H1 (cell line): ENCODE measurements around the gene XPNPEP1. TPM values are rescaled to one million over a fixed set of nuclear protein-coding genes. Genes with fewer than 3 reads are reported as not detected.

Experiments used
- CTCF ChIA-PET: fragments of 300-600 bp; sonication (Branson Sonifier 250); formaldehyde crosslinking; loops from one replicate; lab custom pipeline; 2021; ENCODE audit not compliant: partially characterized antibody; lab: Charles Lee
- POLR2A ChIA-PET: fragments of 300-600 bp; sonication (Branson Sonifier 250); formaldehyde crosslinking; loops from one replicate; lab custom pipeline; 2021; ENCODE audit warnings: inconsistent platforms; ENCODE audit not compliant: partially characterized antibody; lab: Charles Lee
- DNase-seq, 2 experiments: peaks; one replicate each; pipeline versions ENCODE4 v3.0.0 to v3.0.0-alpha.2; 2010 to 2022; ENCODE audit warnings: low spot score in 2 of 2, low read depth in 1 of 2, mixed read lengths in 1 of 2
- FAIRE-seq: peaks from 2 replicates; lab custom pipeline; 2011; peaks lifted over from hg19 to GRCh38; lab: Jason Lieb, UNC
- H2AFZ ChIP-seq: 2 replicates; pipeline ENCODE4 v1.8.1; 2012; ENCODE audit warnings: low read length, inconsistent platforms
- H2AK5ac ChIP-seq: 2 replicates; pipeline ENCODE4 v1.6.1; 2013; ENCODE audit warnings: low read depth, low read length
- H2BK120ac ChIP-seq: replicated peaks from 2 replicates; pipeline ENCODE3; 2013; ENCODE audit warnings: low read depth, low read length, inconsistent platforms
- H2BK12ac ChIP-seq: 2 replicates; pipeline ENCODE4 v1.6.1; 2013; ENCODE audit warnings: low read depth, low read length
- H2BK15ac ChIP-seq: 2 replicates; pipeline ENCODE4 v1.6.1; 2013; ENCODE audit warnings: low read length
- H2BK20ac ChIP-seq: 2 replicates; pipeline ENCODE4 v1.6.1; 2013; ENCODE audit warnings: low read length
- H2BK5ac ChIP-seq: 2 replicates; pipeline ENCODE4 v1.6.1; 2013; ENCODE audit warnings: low read depth, low read length
- H3K14ac ChIP-seq: 2 replicates; pipeline ENCODE4 v1.6.1; 2013; ENCODE audit warnings: inconsistent platforms; ENCODE audit not compliant: insufficient read length
- H3K18ac ChIP-seq: 2 replicates; pipeline ENCODE4 v1.6.1; 2013; ENCODE audit warnings: low read length; ENCODE audit errors: extremely low read depth
- H3K23ac ChIP-seq: 2 replicates; pipeline ENCODE4 v1.6.1; 2013; ENCODE audit warnings: inconsistent platforms; ENCODE audit not compliant: insufficient read length
- H3K23me2 ChIP-seq: 2 replicates; pipeline ENCODE4 v1.6.1; 2013; ENCODE audit warnings: low read depth, low read length
- H3K27ac ChIP-seq: 2 replicates; pipeline ENCODE4 v1.6.1; 2011; ENCODE audit warnings: low read depth, low read length, inconsistent platforms
- H3K27me3 ChIP-seq, 4 experiments: replicated peaks in 1 of 4; 1 replicate in 1 of 4; 2 replicates in 3 of 4; pipeline versions ENCODE4 v1.6.1 to v1.8.1; 2011 to 2013; ENCODE audit warnings: low read length in 3 of 4, mild to moderate bottlenecking in 3 of 4, inconsistent platforms in 2 of 4, mixed read lengths in 2 of 4, moderate library complexity in 1 of 4; ENCODE audit not compliant: control insufficient read depth in 3 of 4, insufficient read depth in 3 of 4; ENCODE audit errors: extremely low read depth in 1 of 4
- H3K36me3 ChIP-seq, 4 experiments: 2 replicates each; pipeline versions ENCODE4 v1.6.1 to v1.8.1; 2011 to 2013; ENCODE audit warnings: mild to moderate bottlenecking in 4 of 4, low read length in 3 of 4, moderate library complexity in 2 of 4, control low read depth in 1 of 4, inconsistent platforms in 1 of 4; ENCODE audit not compliant: insufficient read depth in 4 of 4, control insufficient read depth in 2 of 4
- H3K4ac ChIP-seq: replicated peaks from 2 replicates; pipeline ENCODE3; 2013; ENCODE audit warnings: low read length, low read depth, mixed read lengths, inconsistent platforms; ENCODE audit not compliant: insufficient read length
- H3K4me1 ChIP-seq, 4 experiments: replicated peaks in 1 of 4; 1 replicate in 1 of 4; 2 replicates in 3 of 4; pipeline versions ENCODE4 v1.6.1 to v1.8.1; 2011 to 2013; ENCODE audit warnings: low read length in 3 of 4, inconsistent platforms in 2 of 4, mixed read lengths in 1 of 4; ENCODE audit not compliant: insufficient read depth in 4 of 4, control insufficient read depth in 3 of 4
- H3K4me2 ChIP-seq, 2 experiments: 2 replicates each; pipeline versions ENCODE4 v1.6.1 to v1.8.1; 2011 to 2013; ENCODE audit warnings: low read depth in 2 of 2, low read length in 2 of 2, control low read depth in 1 of 2, inconsistent platforms in 1 of 2, mild to moderate bottlenecking in 1 of 2; ENCODE audit not compliant: insufficient read depth in 1 of 2
- H3K4me3 ChIP-seq, 4 experiments: fragments of 200-600, 300-600 bp in 1 of 4; sonication (generic), shearing (Covaris generic), sonication (Bioruptor Twin) in 1 of 4; 2 replicates each; pipeline versions ENCODE4 v1.5.1 to v1.8.1; 2011 to 2016; ENCODE audit warnings: low read length in 4 of 4, low read depth in 3 of 4, control low read depth in 2 of 4, inconsistent platforms in 2 of 4, mild to moderate bottlenecking in 2 of 4, mixed read lengths in 1 of 4, moderate library complexity in 1 of 4; ENCODE audit not compliant: insufficient read depth in 2 of 4; ENCODE audit errors: extremely low read depth in 1 of 4
- H3K56ac ChIP-seq: replicated peaks from 2 replicates; pipeline ENCODE3; 2013; ENCODE audit warnings: low read depth, mild to moderate bottlenecking, mixed read lengths, low read length, inconsistent platforms; ENCODE audit not compliant: insufficient read length
- H3K79me1 ChIP-seq: 2 replicates; pipeline ENCODE4 v1.6.1; 2013; ENCODE audit warnings: low read depth, low read length, control low read depth
- H3K79me2 ChIP-seq, 2 experiments: 2 replicates each; pipeline versions ENCODE4 v1.6.1 to v1.8.1; 2012 to 2013; ENCODE audit warnings: low read length in 2 of 2, mild to moderate bottlenecking in 2 of 2, inconsistent platforms in 1 of 2; ENCODE audit not compliant: insufficient read depth in 2 of 2, control insufficient read depth in 1 of 2
- H3K9ac ChIP-seq, 4 experiments: replicated peaks in 1 of 4; 1 replicate in 1 of 4; 2 replicates in 3 of 4; pipeline versions ENCODE4 v1.6.1 to v1.8.1; 2011 to 2013; ENCODE audit warnings: low read depth in 3 of 4, low read length in 3 of 4, control low read depth in 2 of 4, mild to moderate bottlenecking in 2 of 4, moderate library complexity in 2 of 4, inconsistent platforms in 1 of 4; ENCODE audit errors: extremely low read depth in 1 of 4
- H3K9me3 ChIP-seq, 2 experiments: 2 replicates each; pipeline versions ENCODE4 v1.6.1 to v1.8.1; 2012 to 2013; ENCODE audit warnings: mild to moderate bottlenecking in 2 of 2, moderate library complexity in 2 of 2, control low read depth in 1 of 2, inconsistent platforms in 1 of 2, low read depth in 1 of 2, low read length in 1 of 2, mixed read lengths in 1 of 2; ENCODE audit not compliant: insufficient read depth in 2 of 2
- H4K20me1 ChIP-seq, 2 experiments: replicated peaks in 1 of 2; 2 replicates each; pipeline versions ENCODE3 to v1.8.1; 2011 to 2013; ENCODE audit warnings: inconsistent platforms in 2 of 2, low read length in 2 of 2, mild to moderate bottlenecking in 1 of 2; ENCODE audit not compliant: insufficient read depth in 2 of 2, control insufficient read depth in 1 of 2
- H4K5ac ChIP-seq: 2 replicates; pipeline ENCODE4 v1.6.1; 2013; ENCODE audit warnings: low read length, low read depth, mixed read lengths, inconsistent platforms; ENCODE audit not compliant: insufficient read length
- H4K8ac ChIP-seq: 2 replicates; pipeline ENCODE4 v1.8.0; 2013; ENCODE audit warnings: mild to moderate bottlenecking, moderate library complexity, low read length, inconsistent platforms; ENCODE audit not compliant: insufficient read depth; ENCODE audit errors: extremely low read depth
- H4K91ac ChIP-seq: replicated peaks from 2 replicates; pipeline ENCODE3; 2013; ENCODE audit warnings: low read length, mixed read lengths, inconsistent platforms; ENCODE audit not compliant: insufficient read length
- CTCF ChIP-seq, 3 experiments: IDR thresholded peaks; 1 replicate in 2 of 3; 2 replicates in 1 of 3; pipeline versions ENCODE4 v1.5.1 to v1.6.1; 2011; ENCODE audit warnings: low read length in 3 of 3, mild to moderate bottlenecking in 3 of 3, inconsistent platforms in 2 of 3, low read depth in 1 of 3, moderate library complexity in 1 of 3; ENCODE audit not compliant: insufficient read depth in 1 of 3; ENCODE audit errors: control extremely low read depth in 1 of 3
- RFX5 ChIP-seq: IDR thresholded peaks from 2 replicates; pipeline ENCODE4 v1.6.1; 2011; ENCODE audit warnings: low read depth, low read length, improper control_type of control experiment, borderline replicate concordance
- WGBS, 2 experiments: shearing (Covaris generic) in 1 of 2; methylation state at CpG; one replicate each; pipeline versions ENCODE4 v1.1.6 to v1.1.7; 2013 to 2015; ENCODE audit warnings: low lambda C conversion rate in 2 of 2, mixed read lengths in 2 of 2, inconsistent platforms in 1 of 2, low coverage in 1 of 2, missing lambda C conversion rate in 1 of 2; ENCODE audit not compliant: insufficient replicate concordance in 2 of 2, insufficient coverage in 1 of 2, insufficient read length in 1 of 2; ENCODE audit errors: extremely low coverage in 1 of 2, missing lambda C conversion rate in 1 of 2; 5-methylcytosine and 5-hydroxymethylcytosine counted together
- polyA plus RNA-seq, 7 experiments: library from polyadenylated mRNA; depleted of rRNA in 3 of 7; stranded (reverse) in 5 of 7; unstranded in 2 of 7; fragments of >200 nt in 5 of 7; fragments of 200-250 nt in 2 of 7; gene quantifications; 1 replicate in 5 of 7; 2 replicates in 1 of 7; 4 replicates in 1 of 7; pipeline versions ENCODE4 v1.2.1 to v1.2.3, GENCODE V29; 2011 to 2013; ENCODE audit warnings: missing spikeins in 2 of 7, mixed read lengths in 2 of 7
- total RNA-seq: library from RNA; stranded (reverse); fragmentation: NEBNext Ultra II Directional; extraction: Animal tissue kit (Norgen Biotek cat#: 25700); gene quantifications from 2 replicates; pipeline ENCODE4 v1.2.1, GENCODE V29; 2021

Gene XPNPEP1
- total and polyA plus RNA-seq, 2 of the 8 experiments (the other 6 are each of a cell fraction or from before 2014, with no cell fraction given) = 61.1 to 201 TPM

DNA sequence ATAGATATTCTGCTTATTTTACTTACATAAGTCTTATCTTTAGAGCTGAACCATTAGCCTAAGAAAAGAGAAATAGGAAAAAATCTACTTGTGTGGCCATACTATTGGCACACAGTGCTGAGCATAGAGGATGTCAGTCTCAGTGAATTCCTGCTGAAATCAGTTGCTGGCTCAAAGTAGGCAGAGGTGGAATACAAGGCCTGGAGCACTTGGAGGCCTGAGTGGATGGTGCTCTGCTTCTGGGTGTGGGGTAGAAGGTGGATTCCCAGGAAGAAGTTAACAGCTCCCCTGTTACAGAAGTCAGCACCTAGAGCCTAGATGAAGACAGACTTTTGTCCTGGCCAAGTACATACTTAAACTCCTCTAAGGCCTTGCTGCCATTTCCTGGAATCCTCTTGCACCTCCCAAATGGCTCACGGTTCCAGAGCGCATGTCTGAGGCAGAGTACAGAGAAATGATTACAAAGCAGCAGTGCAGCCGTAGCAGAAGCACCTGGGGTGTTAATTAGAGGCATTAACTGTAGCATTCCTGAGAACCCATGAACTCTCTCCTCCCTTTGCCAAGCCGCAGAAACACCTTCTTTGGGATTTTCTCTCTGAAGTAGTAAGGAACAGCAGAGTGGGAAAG is 18.0 kb upstream of the XPNPEP1 start:
- 87% methylated on average over 4 of the region's 4 CpGs; no CpG with 5 or more reads in 1 of the 2 experiments for WGBS, 2 experiments
- no peaks in the 10 kb centered on the region for H3K79me2 ChIP-seq
- no peaks in the 10 kb centered on the region for H3K4me1 ChIP-seq
- peak overlapping the region; percentile 73 for H2BK120ac ChIP-seq
- H3K56ac ChIP-seq = no peak overlapping the region
- H3K4ac ChIP-seq = no peak overlapping the region
- H3K4me2 ChIP-seq = no peak overlapping the region
- H4K5ac ChIP-seq = no peak overlapping the region
- no peaks in the 10 kb centered on the region for H4K20me1 ChIP-seq
- POLR2A ChIA-PET = interaction anchor here (0.6 kb wide), 1 partner anchor 11 kb away, joined by 4 read pairs; no protein-coding TSS in a partner anchor
- no peaks in the 10 kb centered on the region for H3K36me3 ChIP-seq
- peak overlapping the region; percentile 76; the same call in 1 of the 2 replicates for H2BK20ac ChIP-seq
- peak overlapping the region; percentile 62; the same call in 1 of the 2 replicates for H3K18ac ChIP-seq
- DNase-seq = no peak
- peak overlapping the region; percentile 69 for H2AFZ ChIP-seq
- no peaks in the 10 kb centered on the region for H3K79me1 ChIP-seq
- no peaks in the 10 kb centered on the region for H3K27me3 ChIP-seq
- no peak overlapping the region for H3K4me3 ChIP-seq
- no peak overlapping the region for H3K23ac ChIP-seq
- no peak overlapping the region for H3K27ac ChIP-seq
- H3K23me2 ChIP-seq = no peaks in the 10 kb centered on the region
- no peak overlapping the region for H2AK5ac ChIP-seq
- H3K9me3 ChIP-seq = no peaks in the 10 kb centered on the region
- H3K14ac ChIP-seq = no peak overlapping the region
- peak overlapping the region; percentile 62 for H4K91ac ChIP-seq
- no peak overlapping the region for H3K9ac ChIP-seq
- 0 out of 2 replicates have a peak overlapping the region, but pooled peaks have one; percentile 23 for H2BK12ac ChIP-seq
- H4K8ac ChIP-seq = no peak overlapping the region
- FAIRE-seq = no peak
- peak overlapping the region; percentile 89; the same call in 1 of the 2 replicates for H2BK15ac ChIP-seq
- TF ChIP-seq CTCF (IDR thresholded peaks at IDR 0.05; ENCODE audit: control extremely low read depth in 1 of 3, insufficient read depth in 1 of 3, low read depth in 1 of 3, low read length in 3 of 3) (peak in 1 of 3 experiments; percentile 3; a peak in 1 of 4 replicates), RFX5 (no peak)
- CTCF ChIA-PET = interaction anchor here (0.6 to 4.7 kb wide), 4 partner anchors 14 to 37 kb away, joined by 3 to 23 read pairs (median 4); no protein-coding TSS in a partner anchor
- no peak overlapping the region for H2BK5ac ChIP-seq
